DMS 273 (cell line): ENCODE results near the gene CSTPP1.
"Not testable (repeated sequence)": the region's sequence is repeated elsewhere in the genome, so short reads cannot be mapped to it uniquely, and the experiment has no call there.

Experiments used
- DNase-seq: peaks from one replicate; lab custom pipeline; 2025; ENCODE audit not compliant: unreplicated experiment; lab: John Stamatoyannopoulos, UW

The CSTPP1 gene

DNA sequence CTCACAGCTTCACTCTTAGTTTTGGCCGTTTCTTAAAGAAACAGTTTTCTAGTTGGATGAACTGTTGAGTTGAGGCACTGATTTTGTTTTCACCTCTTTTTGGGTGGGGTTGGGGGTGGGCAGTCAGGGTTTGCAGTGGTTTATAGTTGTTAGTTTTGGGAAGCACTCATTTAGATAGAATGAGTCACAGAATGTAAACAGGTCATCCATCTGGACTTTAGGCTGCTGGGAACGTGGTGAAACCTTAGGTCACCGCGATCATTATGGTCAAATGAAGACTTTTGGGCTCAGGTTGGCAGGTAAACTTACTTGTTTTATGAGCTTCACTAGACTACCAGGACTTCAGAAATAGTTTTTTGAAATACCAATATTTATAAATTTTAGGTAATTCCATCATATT, 48.4 kb downstream of the CSTPP1 start:
- no peak for DNase-seq

DNA sequence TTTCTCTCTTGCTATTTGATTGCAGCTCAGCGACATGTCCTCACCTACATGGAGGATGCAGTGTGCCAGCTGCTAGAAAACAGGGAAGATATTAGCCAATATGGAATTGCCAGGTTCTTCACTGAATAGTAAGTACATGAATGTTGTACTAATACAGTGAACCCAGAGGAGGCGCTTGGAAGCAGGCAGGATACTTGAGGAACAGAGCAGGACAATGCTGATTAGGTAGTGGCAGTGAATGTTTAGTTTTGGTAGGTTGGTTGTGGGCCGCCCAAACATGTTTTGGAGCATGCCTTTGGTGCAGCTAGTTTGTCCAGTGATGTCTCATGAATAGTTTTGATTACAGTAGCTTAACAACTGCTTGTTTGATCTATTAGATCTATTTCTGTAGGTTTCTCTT, 50.6 kb downstream of the CSTPP1 start:
- DNase-seq: no peak

DNA sequence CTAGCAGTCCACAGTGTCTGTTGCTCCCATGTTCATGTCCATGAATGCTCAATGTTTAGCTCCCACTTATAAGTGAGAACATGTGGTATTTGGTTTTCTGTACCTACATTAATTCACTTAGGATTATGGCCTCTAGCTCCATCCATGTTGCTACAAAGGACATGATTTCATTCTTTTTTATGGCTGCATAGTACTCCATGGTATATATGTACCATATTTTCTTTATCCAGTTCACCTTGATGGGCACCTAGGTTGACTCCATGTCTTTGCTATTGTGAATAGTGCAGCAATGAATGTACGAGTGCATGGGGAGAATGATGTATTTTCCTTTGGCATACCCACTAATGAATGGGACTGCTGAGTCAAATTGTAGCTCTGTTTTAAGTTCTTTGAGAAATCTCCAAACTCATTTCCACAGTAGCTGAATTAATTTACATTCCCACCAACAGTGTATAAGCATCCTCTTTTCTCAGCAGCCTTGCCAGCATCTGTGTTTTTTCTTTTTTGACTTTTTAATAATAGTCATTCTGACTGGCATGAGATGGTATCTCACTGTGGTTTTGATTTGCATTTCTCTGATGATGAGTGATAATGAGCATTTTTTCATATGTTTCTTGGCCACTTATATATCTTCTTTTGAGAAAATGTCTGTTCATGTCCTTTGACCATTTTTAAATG, 53.4 kb downstream of the CSTPP1 start:
- not testable (repeated sequence) for DNase-seq

DNA sequence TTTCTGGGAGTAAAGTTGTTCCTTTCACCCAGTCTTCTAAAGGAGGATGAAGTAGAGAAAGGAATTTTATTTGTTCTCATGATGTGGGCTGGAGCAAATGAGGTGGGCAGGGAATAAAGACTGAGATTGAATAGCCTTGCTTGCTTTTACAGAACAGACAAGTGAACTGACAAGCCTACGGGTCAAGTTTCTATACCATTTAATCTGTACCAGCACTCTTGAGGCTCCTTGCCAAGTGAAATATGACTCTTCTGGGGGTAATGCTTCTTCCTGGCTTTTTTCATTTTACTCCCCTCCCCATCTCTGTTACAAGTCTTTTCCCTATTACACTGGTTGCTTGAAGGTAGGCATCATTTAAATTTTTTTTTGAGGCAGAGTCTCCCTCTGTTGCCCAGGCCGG, 54.8 kb downstream of the CSTPP1 start:
- peak; percentile 40 for DNase-seq

DNA sequence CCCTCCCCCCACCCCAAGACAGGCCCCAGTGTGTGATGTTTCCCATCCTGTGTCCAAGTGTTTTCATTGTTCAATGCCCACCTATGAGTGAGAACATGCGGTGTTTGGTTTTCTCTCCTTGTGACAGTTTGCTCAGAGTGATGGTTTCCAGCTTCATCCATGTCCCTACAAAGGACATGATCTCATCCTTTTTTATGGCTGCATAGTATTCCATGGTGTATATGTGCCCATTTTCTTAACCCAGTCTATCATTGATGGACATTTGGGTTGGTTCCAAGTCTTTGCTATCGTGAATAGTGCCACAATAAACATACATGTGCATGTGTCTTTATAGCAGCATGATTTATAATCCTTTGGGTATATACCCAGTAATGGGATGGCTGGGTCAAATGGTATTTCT, 55.8 kb downstream of the CSTPP1 start:
- DNase-seq: not testable (repeated sequence)

DNA sequence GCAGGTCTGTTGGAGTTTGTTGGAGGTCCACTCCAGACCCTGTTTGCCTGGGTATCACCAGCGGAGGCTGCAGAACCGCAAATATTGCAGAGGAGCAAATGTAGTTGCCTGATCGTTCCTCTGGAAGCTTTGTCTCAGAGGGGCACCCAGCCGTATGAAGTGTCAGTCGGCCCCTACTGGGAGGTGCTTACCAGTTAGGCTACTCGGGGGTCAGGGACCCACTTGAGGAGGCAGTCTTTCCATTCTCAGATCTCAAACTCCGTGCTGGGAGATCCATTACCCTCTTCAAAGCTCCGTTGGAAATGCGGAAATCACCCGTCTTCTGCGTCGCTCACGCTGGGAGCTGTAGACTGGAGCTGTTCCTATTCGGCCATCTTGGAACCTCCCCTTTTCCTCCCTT, 61.2 kb downstream of the CSTPP1 start:
- not testable (repeated sequence) for DNase-seq

DNA sequence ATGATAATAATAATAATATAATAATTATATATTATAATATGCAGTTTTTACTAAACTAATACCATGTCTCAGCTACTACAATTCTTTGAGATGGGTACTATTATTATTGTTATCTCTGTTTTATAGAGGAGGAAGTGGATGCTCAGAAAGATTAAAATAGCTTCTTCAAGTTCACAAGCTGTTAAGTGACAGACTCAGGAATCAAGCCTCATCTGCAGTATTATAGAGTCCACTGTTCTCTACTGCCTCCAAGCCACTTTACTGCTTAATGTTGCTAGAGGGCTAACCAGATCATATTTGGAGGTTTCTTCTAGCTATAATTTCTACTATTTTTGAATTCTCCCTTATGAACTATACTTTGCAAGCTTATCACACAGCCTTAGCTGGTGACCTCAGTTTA, 62.7 kb downstream of the CSTPP1 start:
- DNase-seq: no peak

DNA sequence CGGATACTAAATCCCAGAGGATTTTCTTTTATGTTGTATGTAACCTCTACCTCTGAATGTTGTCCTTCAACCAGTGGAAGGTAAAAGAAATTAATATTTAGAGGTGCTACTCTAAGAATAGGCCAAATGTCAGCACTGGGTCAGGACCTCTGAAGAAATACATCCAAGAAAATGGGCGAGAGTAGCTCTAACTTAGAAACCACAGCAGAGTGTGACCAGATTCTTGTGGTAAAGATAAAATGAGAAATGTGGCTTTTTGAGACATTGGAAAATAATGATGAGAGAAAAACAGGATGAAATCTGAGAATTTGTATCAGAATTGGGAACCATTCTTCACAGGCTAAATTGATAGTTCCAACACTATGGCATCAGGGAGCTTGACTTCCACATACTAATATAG, 63.5 kb downstream of the CSTPP1 start:
- no peak for DNase-seq

DNA sequence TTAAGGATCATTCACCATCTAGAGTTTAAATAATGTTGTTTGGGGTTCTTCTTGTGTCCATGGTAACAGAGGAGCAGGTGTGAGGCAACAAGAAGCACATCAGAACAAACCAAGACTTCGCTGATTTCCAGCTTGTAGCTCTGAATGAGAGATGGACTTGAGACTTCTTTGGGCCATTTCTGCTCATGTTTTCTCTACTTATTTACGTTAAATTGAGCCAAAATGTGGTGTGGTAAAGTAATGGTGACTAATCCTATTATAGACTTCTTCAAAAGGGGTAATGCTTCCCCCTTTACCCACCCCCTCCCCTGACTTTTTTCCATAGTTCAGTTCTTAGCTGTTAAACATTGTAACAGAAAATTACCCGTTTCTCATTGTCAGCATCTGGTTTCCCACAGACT, 65.2 kb downstream of the CSTPP1 start:
- DNase-seq: no peak

DNA sequence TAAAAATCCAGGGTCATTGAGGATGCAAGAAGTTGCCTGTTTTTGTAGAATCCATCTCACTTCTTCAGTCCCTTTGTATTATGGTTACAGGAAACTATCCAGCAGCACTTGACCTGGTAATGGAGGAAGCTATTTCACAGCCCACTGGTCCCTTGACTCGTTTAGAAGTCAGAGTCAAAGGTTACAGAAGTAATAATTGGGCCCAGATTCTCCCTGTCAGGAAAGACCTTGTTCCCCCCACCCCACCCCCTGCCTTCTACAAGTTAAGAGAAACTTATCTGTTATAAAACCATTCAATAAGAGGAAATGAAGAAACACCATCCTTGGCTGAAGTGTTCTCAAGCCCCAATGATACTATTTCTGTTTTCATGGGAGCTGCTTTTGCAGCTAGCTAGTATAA, 65.8 kb downstream of the CSTPP1 start:
- DNase-seq: no peak

DNA sequence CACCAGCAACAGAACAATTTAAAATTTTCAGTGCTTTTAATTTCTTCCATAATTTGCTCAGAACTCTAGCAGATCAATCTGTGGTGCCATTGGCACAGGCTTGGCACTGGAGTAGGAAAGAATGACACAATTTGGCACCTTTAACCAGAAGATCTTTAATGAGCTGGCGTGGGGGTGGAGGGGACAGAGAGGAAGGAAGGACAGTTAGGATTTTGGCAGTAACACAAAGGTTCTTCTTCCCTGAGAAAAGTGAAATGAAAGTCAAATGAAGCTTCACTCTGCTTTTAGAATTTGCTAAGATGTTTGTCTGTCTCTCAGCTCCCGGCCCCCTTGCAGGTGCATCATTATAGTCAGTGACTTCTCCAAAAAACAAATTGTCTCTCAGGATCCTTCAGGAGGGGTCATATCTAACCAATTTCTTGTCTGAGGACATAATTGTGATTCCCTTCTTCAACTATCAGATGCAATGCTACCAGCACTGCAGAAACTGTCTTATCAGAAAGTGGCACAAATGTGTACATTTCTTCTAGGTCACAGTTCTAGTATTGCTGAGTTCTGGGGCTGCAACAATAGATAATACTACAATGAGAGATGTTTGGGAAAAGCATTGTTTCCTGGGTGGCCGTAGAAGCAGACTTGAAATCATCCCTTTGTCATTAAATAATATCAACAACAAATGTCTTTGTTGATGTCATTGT, 66.8 kb downstream of the CSTPP1 start:
- no peak for DNase-seq

DNA sequence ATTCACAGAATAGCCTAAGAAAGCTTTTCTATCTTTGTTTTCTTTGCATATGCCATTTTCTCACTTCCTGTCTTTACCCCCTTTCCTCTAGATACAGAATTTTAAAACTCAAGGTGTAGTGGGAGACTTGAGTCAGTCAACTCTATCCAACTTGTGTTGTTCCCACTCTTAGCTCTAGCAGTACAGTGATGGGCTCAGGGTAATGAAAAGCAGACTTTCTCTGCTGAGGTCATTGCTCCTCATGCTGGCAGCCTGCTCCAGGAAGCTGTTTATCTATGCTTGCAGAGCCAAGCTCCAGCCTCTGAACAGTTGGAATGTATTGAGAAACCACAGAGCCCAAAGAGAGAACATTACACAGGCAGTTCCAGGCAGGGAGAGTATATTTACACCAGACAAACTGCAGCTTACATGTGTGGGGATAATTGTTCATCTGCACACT, 68.1 kb downstream of the CSTPP1 start:
- DNase-seq: peak; percentile 65

DNA sequence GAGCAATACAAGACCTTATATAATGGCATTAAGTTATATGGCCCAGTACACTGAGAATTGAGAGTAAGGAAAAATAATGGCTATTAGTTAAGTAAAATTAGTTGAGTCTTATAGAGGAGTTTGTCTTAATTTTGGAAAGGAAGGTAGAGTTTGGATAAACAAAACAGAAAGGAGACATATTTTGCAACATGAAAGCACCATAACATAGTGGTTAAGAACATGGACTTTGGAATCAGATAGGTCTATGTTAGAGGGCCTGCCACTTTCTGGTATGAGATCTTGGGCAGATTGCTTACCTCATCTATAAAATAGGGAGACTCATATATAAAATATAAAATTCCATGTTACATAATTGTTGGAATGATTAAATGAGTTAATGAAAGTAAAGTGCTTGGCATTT, 68.9 kb downstream of the CSTPP1 start:
- DNase-seq: no peak

DNA sequence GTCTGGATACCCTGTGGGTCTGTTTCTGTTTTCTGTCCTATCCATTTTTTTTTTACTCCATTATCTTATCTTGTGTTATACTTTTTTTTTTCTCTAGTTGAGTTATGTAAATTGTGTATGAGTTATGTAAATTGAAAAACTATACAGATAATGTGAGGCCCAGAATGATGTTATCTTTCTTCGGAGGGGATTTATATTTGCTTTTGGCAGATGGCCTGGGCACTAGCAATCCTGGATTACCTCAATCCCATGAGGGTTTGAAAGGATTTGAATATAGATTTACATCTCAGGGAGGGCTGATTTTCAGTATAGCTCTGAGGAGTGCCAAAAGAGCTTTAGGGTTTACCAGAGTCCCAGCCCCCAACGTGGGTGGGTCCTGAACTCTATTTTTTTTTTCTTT, 71.0 kb downstream of the CSTPP1 start:
- peak; percentile 28 for DNase-seq

DNA sequence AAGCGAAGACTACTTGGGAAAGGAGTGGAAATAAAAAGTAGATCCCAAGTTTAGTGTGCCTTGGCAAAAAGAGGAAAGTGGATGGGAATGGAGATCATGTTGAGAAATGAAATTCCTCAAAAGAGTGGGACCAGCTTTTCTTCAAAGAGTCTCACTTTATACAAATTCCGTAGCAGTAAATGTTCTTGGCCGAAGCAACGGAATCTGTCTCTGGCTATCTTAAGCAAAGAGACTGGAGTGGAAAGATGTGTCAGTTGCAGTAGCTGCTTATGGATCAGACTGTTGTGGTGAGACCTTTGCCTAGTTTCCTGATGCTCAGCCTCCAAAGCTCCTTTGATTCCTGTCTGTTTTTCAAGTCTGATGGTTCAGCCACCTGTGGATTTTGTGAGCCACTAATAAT, 73.6 kb downstream of the CSTPP1 start:
- DNase-seq: no peak

DNA sequence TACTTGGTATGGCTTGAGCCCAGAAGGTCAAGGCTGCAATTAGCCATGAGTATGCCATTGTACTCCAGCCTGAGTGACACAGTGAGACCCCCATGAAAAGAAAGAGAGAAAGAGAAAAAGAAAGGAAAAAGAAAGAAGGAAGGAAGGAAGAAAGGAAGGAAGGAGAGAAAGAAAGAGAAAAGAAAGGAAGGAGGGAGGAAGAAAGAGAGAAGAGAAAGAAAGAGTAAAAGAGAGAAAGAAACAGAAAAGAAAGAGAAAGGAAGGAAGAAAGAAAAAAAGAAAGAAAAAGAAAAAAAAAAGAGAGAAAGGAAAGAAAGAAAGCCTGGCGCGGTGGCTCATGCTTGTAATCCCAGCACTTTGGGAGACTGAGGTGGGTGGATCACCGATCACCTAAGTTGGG, 77.5 kb downstream of the CSTPP1 start:
- DNase-seq: no peak

DNA sequence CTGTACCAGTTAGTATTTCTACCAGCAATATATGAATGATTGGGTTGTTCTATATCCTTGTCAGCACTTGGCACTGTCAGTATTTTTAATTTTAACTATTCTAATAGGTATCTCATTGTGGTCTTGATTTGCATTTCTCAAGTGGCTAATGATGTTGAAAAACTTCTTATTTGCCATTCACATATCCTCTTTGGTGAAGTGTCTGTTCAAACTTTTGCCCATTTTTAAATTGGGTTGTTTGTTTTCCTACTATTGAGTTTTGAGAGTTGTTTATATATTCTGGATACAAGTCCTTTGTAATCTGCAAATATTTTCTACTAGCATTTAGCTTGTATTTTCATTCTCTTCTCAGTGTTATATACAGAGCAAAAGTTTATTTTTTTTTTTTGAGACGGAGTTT, 82.1 kb downstream of the CSTPP1 start:
- DNase-seq: no peak

DNA sequence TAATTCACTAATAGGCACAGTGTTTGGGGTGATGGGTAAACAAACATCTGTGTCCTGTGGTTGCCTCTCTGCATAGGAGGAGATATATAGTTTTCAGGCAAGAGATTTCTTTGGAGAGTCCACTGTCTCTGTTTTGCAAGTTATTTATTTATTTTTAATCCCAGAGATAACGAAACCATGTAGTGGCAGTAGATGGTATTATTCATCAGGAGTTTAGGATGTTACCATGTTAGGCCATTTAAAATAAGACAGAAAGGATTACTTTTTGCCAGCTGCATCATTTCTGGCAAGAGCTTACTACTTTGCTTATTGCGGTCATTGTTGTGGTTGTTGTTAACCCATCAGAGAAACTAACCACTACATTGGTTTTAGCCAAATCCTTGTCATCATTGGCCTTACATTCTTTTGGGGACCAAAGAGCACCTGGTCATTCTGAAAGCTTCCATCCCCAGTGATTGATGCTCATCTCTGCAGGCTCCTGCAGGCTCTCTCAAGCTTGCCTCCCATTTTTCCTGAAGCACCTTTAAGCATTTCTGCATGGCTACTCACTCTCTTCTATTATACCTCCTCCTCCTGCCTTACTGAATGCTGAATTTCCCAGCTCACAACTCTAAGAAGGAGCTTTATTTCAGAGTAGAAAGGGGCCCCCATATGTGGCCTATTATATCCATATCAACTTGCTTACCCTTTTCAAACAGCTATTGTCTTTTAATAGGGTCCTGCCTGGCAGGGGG, 84.4 kb downstream of the CSTPP1 start:
- DNase-seq: no peak

DNA sequence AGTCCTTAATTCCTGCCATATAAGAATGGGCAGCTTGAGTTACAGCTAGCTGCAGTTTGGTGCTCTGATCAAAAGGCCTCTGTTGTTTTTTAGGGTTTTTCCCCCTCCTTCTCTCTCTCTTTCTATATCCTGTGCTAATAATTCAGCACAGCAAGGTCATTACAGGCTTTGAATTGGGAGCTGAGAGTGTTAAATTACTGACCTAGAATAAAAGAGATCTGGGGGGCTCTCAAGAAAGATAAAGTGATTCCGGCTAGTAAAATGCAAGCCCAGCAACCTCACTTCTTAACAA, 84.9 kb downstream of the CSTPP1 start:
- DNase-seq: no peak

DNA sequence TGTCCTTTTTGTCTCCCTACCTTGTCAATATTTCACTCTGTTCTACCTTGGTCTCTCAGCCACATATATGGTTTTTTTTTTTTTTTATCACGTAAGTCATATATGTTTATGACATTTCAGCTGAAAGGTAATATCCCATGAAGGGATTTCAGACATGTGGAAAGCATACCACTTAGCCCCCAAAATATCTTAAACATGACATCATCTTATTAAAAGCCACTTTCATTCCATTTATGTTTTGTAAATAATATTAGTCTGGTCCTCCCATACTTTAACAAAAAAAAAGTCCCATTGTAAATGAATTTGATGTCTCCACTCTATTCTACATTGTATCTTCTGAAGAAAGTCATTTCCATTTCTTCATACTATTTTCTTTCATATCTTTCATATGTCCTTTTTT, 85.4 kb downstream of the CSTPP1 start:
- DNase-seq: no peak

DNA sequence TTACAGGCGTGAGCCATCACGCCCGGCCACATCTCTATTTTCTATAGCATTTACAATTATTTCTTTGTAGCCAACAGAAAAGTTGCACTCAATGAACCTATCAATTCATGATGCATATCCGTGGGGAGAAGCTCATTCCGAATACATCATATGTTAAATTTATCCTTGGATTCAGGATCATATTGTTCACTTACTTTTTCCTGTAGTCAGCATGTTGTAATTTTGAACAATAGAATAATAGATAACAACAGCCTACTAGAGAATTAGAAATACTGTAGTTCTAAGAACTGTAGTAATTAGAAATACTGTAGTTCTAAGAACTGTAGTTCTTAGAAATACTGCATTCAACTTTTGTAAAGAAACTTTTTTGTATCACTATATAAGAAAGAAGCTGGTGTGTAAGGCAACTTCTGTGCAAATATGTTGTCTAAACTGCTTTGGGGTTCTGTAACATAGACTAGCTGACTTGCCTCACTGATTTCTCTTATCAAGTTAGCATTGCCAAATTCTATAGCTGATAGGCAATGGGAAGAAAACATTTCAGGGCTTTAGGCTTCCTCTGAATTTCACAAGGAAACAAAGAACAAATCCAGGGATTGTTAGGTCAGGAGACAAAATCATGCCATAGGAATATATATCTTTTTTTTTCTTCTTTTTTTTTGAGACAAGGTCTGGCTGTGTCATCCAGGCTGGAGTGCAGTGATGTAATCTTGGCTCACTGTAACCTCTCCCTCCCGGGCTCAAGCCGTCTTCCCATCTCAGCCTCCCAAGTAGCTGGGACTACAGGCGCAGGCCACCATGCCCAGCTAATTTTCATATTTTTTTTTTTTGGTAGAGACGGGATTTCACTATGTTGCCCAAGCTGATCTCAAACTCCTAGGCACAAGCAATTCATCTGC, 91.9 kb downstream of the CSTPP1 start:
- DNase-seq: no peak
